Measurements from ENCODE around the gene DUSP7. TPM values are rescaled to one million over a fixed set of nuclear protein-coding genes. Genes with fewer than 3 reads are reported as not detected.

The DUSP7 gene
- total RNA-seq = 10 to 100 TPM in 2 of 4 donors, 1 to 10 TPM in 2; 5.9 to 15.6 (median 9.7) TPM

GRCh38 chr3:52056521-52056967, at the start of gene DUSP7:
DUSP7 (minus strand) TSS chr3:52056571; CDS start chr3:52056366, 205 bp downstream.
- TF ChIP-seq CTCF (IDR thresholded peaks at IDR 0.05; ENCODE audit: low read depth) = no peak

- TF ChIP-seq CTCF (IDR thresholded peaks at IDR 0.05; ENCODE audit: low read depth) = no peak
Measured at GRCh38 chr3:52104684-52105640, 48.6 kb upstream of the DUSP7 start.

- no peak for TF ChIP-seq CTCF (IDR thresholded peaks at IDR 0.05; ENCODE audit: low read depth)
Measured at GRCh38 chr3:52102934-52103333, 46.6 kb upstream of the DUSP7 start.

GRCh38 chr3:52099001-52099401, 42.6 kb upstream of the DUSP7 start:
- TF ChIP-seq CTCF (IDR thresholded peaks at IDR 0.05; ENCODE audit: low read depth) = no peak

- no peak for TF ChIP-seq CTCF (IDR thresholded peaks at IDR 0.05; ENCODE audit: low read depth)
Measured at GRCh38 chr3:52097851-52098507, 41.6 kb upstream of the DUSP7 start.

GRCh38 chr3:52095990-52096775, 39.8 kb upstream of the DUSP7 start:
- TF ChIP-seq CTCF (IDR thresholded peaks at IDR 0.05; ENCODE audit: low read depth) = no peak
